ENCODE results near the gene CCDC110. TPM values are rescaled to one million over a fixed set of nuclear protein-coding genes. Genes with fewer than 3 reads are reported as not detected.

CCDC110 gene
- total and polyA plus RNA-seq, 9 of the 15 experiments (the other 6 are each of a cell fraction or from before 2014, with no cell fraction given): 0.04 to 0.35 (median 0.07) TPM; not detected in 4

DNA sequence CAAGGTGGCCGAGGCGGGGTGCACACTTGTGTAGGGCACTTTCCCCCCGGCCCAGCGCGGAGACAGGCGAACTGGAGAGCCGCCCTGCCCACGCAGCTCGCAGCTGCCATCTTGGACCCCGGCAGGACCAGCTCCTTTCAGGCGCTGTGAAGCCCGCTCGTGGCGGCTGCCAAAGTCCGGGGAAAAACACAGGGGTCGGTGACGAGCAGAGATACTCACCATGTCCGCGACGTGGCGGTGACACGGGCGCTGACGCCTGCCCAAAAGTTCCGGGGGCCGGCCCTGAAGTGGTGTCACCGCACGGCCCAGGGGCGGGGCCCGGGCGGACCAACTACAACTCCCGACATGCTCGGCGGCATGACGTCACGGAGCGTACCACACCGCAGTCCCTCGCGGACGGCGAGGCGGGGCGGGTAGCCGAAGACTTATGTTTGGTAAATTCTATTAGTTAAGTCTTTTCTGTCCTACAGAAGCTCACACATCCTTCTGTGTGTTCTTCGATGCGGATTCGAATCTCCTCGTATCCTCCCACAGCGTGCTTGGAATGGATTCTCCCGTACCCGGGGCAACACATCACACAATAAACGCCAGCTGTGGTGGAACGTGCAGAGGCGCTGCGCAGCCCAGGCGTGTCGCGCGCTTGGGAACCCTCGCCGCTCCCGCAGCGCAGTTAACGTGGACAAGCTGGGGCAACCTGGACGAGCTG lies 45.7 kb downstream of the CCDC110 start, which contains the start of gene UFSP2 (continued):
- TF ChIP-seq, protein P1, sequence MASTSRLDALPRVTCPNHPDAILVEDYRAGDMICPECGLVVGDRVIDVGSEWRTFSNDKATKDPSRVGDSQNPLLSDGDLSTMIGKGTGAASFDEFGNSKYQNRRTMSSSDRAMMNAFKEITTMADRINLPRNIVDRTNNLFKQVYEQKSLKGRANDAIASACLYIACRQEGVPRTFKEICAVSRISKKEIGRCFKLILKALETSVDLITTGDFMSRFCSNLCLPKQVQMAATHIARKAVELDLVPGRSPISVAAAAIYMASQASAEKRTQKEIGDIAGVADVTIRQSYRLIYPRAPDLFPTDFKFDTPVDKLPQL (IDR thresholded peaks at IDR 0.05; ENCODE audit: extremely low read depth, insufficient read length): no peak
- TF ChIP-seq MECOM (CRISPR knock-in tag; IDR thresholded peaks at IDR 0.05): no peak
- TF ChIP-seq, protein P2, sequence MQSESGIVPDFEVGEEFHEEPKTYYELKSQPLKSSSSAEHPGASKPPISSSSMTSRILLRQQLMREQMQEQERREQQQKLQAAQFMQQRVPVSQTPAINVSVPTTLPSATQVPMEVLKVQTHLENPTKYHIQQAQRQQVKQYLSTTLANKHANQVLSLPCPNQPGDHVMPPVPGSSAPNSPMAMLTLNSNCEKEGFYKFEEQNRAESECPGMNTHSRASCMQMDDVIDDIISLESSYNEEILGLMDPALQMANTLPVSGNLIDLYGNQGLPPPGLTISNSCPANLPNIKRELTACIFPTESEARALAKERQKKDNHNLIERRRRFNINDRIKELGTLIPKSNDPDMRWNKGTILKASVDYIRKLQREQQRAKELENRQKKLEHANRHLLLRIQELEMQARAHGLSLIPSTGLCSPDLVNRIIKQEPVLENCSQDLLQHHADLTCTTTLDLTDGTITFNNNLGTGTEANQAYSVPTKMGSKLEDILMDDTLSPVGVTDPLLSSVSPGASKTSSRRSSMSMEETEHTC (IDR thresholded peaks at IDR 0.05): no peak
- no peak for TF ChIP-seq ESRRB (CRISPR knock-in tag; IDR thresholded peaks at IDR 0.05; ENCODE audit: borderline replicate concordance)
- TF ChIP-seq SRSF1 (IDR thresholded peaks at IDR 0.05; ENCODE audit: low read depth, low read length): no peak
- TF ChIP-seq ZNF76 (CRISPR knock-in tag; IDR thresholded peaks at IDR 0.05; ENCODE audit: borderline replicate concordance): 0 out of 2 replicates have a peak, but pooled peaks have one; percentile 69
- no peak for TF ChIP-seq ZC3H8 (IDR thresholded peaks at IDR 0.05)
- 0 out of 2 replicates have a peak, but pooled peaks have one; percentile 28 for TF ChIP-seq ZNF263 (CRISPR knock-in tag; IDR thresholded peaks at IDR 0.05; ENCODE audit: borderline replicate concordance)
- TF ChIP-seq, protein P3, sequence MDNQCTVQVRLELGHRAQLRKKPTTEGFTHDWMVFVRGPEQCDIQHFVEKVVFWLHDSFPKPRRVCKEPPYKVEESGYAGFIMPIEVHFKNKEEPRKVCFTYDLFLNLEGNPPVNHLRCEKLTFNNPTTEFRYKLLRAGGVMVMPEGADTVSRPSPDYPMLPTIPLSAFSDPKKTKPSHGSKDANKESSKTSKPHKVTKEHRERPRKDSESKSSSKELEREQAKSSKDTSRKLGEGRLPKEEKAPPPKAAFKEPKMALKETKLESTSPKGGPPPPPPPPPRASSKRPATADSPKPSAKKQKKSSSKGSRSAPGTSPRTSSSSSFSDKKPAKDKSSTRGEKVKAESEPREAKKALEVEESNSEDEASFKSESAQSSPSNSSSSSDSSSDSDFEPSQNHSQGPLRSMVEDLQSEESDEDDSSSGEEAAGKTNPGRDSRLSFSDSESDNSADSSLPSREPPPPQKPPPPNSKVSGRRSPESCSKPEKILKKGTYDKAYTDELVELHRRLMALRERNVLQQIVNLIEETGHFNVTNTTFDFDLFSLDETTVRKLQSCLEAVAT (IDR thresholded peaks at IDR 0.05): no peak
- TF ChIP-seq, protein P4, sequence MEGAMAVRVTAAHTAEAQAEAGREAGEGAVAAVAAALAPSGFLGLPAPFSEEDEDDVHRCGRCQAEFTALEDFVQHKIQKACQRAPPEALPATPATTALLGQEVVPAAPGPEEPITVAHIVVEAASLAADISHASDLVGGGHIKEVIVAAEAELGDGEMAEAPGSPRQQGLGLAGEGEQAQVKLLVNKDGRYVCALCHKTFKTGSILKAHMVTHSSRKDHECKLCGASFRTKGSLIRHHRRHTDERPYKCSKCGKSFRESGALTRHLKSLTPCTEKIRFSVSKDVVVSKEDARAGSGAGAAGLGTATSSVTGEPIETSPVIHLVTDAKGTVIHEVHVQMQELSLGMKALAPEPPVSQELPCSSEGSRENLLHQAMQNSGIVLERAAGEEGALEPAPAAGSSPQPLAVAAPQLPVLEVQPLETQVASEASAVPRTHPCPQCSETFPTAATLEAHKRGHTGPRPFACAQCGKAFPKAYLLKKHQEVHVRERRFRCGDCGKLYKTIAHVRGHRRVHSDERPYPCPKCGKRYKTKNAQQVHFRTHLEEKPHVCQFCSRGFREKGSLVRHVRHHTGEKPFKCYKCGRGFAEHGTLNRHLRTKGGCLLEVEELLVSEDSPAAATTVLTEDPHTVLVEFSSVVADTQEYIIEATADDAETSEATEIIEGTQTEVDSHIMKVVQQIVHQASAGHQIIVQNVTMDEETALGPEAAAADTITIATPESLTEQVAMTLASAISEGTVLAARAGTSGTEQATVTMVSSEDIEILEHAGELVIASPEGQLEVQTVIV (CRISPR knock-in tag; IDR thresholded peaks at IDR 0.05; ENCODE audit: borderline replicate concordance): no peak
- no peak for TF ChIP-seq ZKSCAN3 (CRISPR knock-in tag; IDR thresholded peaks at IDR 0.05)
- TF ChIP-seq RBM39 (optimal IDR thresholded peaks at IDR 0.05; ENCODE audit: low read depth, low read length): no peak
- peak; percentile 94 for TF ChIP-seq MXI1 (IDR thresholded peaks at IDR 0.05; ENCODE audit: low read depth, low read length)

All from K562 (cell line).